ENCODE data around the gene TOX4.

The TOX4 gene

GRCh38 chr14:21505012-21505553, 28.1 kb downstream of the TOX4 start:
- DNase-seq = no peak

- DNase-seq = no peak
Measured at GRCh38 chr14:21506557-21506956, 29.6 kb downstream of the TOX4 start.

GRCh38 chr14:21509432-21510143, 32.6 kb downstream of the TOX4 start:
- no peak for DNase-seq

- DNase-seq = peak; percentile 98
Measured at GRCh38 chr14:21510735-21511657, 34.0 kb downstream of the TOX4 start, which contains the start of gene METTL3. METTL3 (minus strand) TSS chr14:21511340; CDS start chr14:21511223, 117 bp downstream.

- DNase-seq = no peak
Measured at GRCh38 chr14:21514341-21514740, 37.3 kb downstream of the TOX4 start.

- DNase-seq = no peak
Measured at GRCh38 chr14:21518725-21519124, 41.7 kb downstream of the TOX4 start.

GRCh38 chr14:21520767-21521166, 43.8 kb downstream of the TOX4 start:
- no peak for DNase-seq

- no peak for DNase-seq
Measured at GRCh38 chr14:21521501-21521900, 44.5 kb downstream of the TOX4 start.

- no peak for DNase-seq
Measured at GRCh38 chr14:21523203-21523602, 46.2 kb downstream of the TOX4 start.

GRCh38 chr14:21524575-21525490, 47.8 kb downstream of the TOX4 start:
- DNase-seq = no peak

GRCh38 chr14:21525571-21525961, 48.6 kb downstream of the TOX4 start:
- DNase-seq = no peak

- DNase-seq = peak; percentile 92
Measured at GRCh38 chr14:21525962-21526671, 49.1 kb downstream of the TOX4 start, which contains the start of gene SALL2. SALL2 (minus strand) TSS chr14:21526346; CDS start chr14:21526127, 219 bp downstream.

GRCh38 chr14:21526672-21527317, 49.8 kb downstream of the TOX4 start:
- no peak for DNase-seq

GRCh38 chr14:21527318-21527679, 50.3 kb downstream of the TOX4 start:
- DNase-seq = no peak

- DNase-seq = no peak
Measured at GRCh38 chr14:21528381-21529348, 51.7 kb downstream of the TOX4 start.

- DNase-seq = no peak
Measured at GRCh38 chr14:21529515-21529914, 52.5 kb downstream of the TOX4 start.

- no peak for DNase-seq
Measured at GRCh38 chr14:21533294-21533693, 56.3 kb downstream of the TOX4 start.

GRCh38 chr14:21534576-21534975, 57.6 kb downstream of the TOX4 start:
- DNase-seq = no peak

- DNase-seq = no peak
Measured at GRCh38 chr14:21535545-21536417, 58.8 kb downstream of the TOX4 start.

Data from NCI-H1694 (cell line).